A673 (cell line): Measurements from ENCODE around the gene ZYG11A. TPM values are rescaled to one million over a fixed set of nuclear protein-coding genes. Genes with fewer than 3 reads are reported as not detected.
"Not testable (repeated sequence)": the region's sequence is repeated elsewhere in the genome, so short reads cannot be mapped to it uniquely, and the experiment has no call there.

Experiments used
- BruUV-seq: library from RNA; stranded (reverse); fragments of 400-500 nt; replicated peaks from 2 replicates; lab custom pipeline; 2021; lab: Mats Ljungman, UMichigan
- CTCF ChIA-PET: fragments of 300-600 bp; sonication (Branson Sonifier 250); formaldehyde crosslinking; loops from one replicate; lab custom pipeline; 2022; ENCODE audit warnings: antibody characterized with exemption; lab: Charles Lee
- POLR2A ChIA-PET: fragments of 300-600 bp; sonication (Branson Sonifier 250); formaldehyde crosslinking; loops from one replicate; lab custom pipeline; 2022; ENCODE audit warnings: antibody characterized with exemption; ENCODE audit not compliant: low non-redundant PET; lab: Charles Lee
- DNase-seq: peaks from one replicate; pipeline ENCODE4 v3.0.0-alpha.2; 2015; ENCODE audit warnings: low spot score
- H3K27ac ChIP-seq: fragments of 200-600 bp; sonication (generic); 2 replicates; pipeline ENCODE4 v1.5.1; 2016; ENCODE audit warnings: mixed run types, low read depth, mild to moderate bottlenecking, mixed read lengths, antibody characterized with exemption, low read length; ENCODE audit not compliant: poor library complexity, severe bottlenecking
- H3K27me3 ChIP-seq: fragments of 200-600 bp; sonication (generic); replicated peaks from 2 replicates; pipeline ENCODE4 v1.6.1; 2017; ENCODE audit warnings: mixed run types, low read depth, mild to moderate bottlenecking, mixed read lengths, antibody characterized with exemption, low read length; ENCODE audit not compliant: insufficient read depth, poor library complexity
- H3K36me3 ChIP-seq: fragments of 200-600 bp; sonication (generic); 2 replicates; pipeline ENCODE4 v1.6.1; 2016; ENCODE audit warnings: mixed run types, mild to moderate bottlenecking, mixed read lengths, antibody characterized with exemption, low read length; ENCODE audit not compliant: insufficient read depth, poor library complexity, severe bottlenecking
- H3K4me1 ChIP-seq: fragments of 200-600 bp; sonication (generic); 2 replicates; pipeline ENCODE4 v1.6.1; 2017; ENCODE audit warnings: mixed run types, mild to moderate bottlenecking, mixed read lengths, antibody characterized with exemption, low read length; ENCODE audit not compliant: insufficient read depth, poor library complexity, severe bottlenecking
- H3K4me3 ChIP-seq: fragments of 200-600 bp; sonication (generic); 2 replicates; pipeline ENCODE4 v1.5.1; 2016; ENCODE audit warnings: low read depth, mixed run types, mild to moderate bottlenecking, mixed read lengths, low read length; ENCODE audit not compliant: poor library complexity, severe bottlenecking
- H3K9me3 ChIP-seq: fragments of 200-600 bp; sonication (generic); 2 replicates; pipeline ENCODE4 v1.6.1; 2016; ENCODE audit warnings: mixed run types, low read depth, mild to moderate bottlenecking, mixed read lengths, antibody characterized with exemption, low read length; ENCODE audit not compliant: poor library complexity, severe bottlenecking
- CTCF ChIP-seq: fragments of 300-800, 200-600 bp; sonication (generic); conservative IDR thresholded peaks from 2 replicates; pipeline ENCODE4 v1.5.1; 2017; ENCODE audit warnings: low read depth, mild to moderate bottlenecking, antibody characterized with exemption, low read length, moderate library complexity, mixed read lengths
- EZH2 ChIP-seq: fragments of 200-600 bp; sonication (generic); IDR thresholded peaks from 2 replicates; pipeline ENCODE4 v1.6.1; 2017; ENCODE audit warnings: borderline replicate concordance, low read depth, mild to moderate bottlenecking, mixed read lengths, antibody characterized with exemption, low read length; ENCODE audit not compliant: poor library complexity, severe bottlenecking
- intact Hi-C: fragments of 100-400 bp; cut with micrococcal nuclease; formaldehyde crosslinking; loops from one replicate; pipeline ENCODE4 v1.10.0; 2022; ENCODE audit not compliant: unreplicated experiment
- total RNA-seq: library from RNA; stranded (reverse); gene quantifications from 2 replicates; pipeline ENCODE4 v1.2.3, GENCODE V29; 2021

Gene ZYG11A
- total RNA-seq, 1 experiment from 2014 or later: 0.17 TPM

- H3K27ac ChIP-seq: no peak overlapping the region
- no TSS peak for BruUV-seq
- H3K4me3 ChIP-seq: no peak overlapping the region
- H3K27me3 ChIP-seq: no peaks in the 10 kb centered on the region
- no peak for TF ChIP-seq EZH2
- TF ChIP-seq CTCF: peak; percentile 55
- intact Hi-C loops: no loop called here
- no peaks in the 10 kb centered on the region for H3K4me1 ChIP-seq
- DNase-seq: peak; percentile 33
- CTCF ChIA-PET: interaction anchor here (0.7 kb wide), 1 partner anchor 309 kb away, joined by 6 read pairs; no protein-coding TSS in a partner anchor
- POLR2A ChIA-PET: interaction anchor here (0.5 kb wide), 1 partner anchor 26 kb away, joined by 6 read pairs; no protein-coding TSS in a partner anchor
- no peaks in the 10 kb centered on the region for H3K9me3 ChIP-seq
- no peaks in the 10 kb centered on the region for H3K36me3 ChIP-seq
These were observed 16.7 kb upstream of the ZYG11A start for GRCh38 chr1:52825868-52826267.

GRCh38 chr1:52834798-52835197 is 7.8 kb upstream of the ZYG11A start:
- ChIA-PET CTCF (no interaction called here), POLR2A (no interaction called here)
- Histone ChIP-seq H3K27me3 (no peaks in the 10 kb centered on the region), H3K27ac (no peak overlapping the region), H3K4me1 (no peaks in the 10 kb centered on the region), H3K9me3 (no peaks in the 10 kb centered on the region), H3K4me3 (no peak overlapping the region), H3K36me3 (no peaks in the 10 kb centered on the region)
- no TSS peak for BruUV-seq
- intact Hi-C loops: no loop called here
- TF ChIP-seq EZH2 (no peak), CTCF (no peak)
- no peak for DNase-seq

GRCh38 chr1:52836035-52836434 is 6.5 kb upstream of the ZYG11A start:
- Histone ChIP-seq H3K4me3 (no peak overlapping the region), H3K27ac (no peak overlapping the region), H3K4me1 (no peaks in the 10 kb centered on the region), H3K9me3 (no peaks in the 10 kb centered on the region), H3K36me3 (no peaks in the 10 kb centered on the region), H3K27me3 (no peaks in the 10 kb centered on the region)
- no peak for DNase-seq
- intact Hi-C loops: no loop called here
- ChIA-PET CTCF (no interaction called here), POLR2A (interaction anchor here (0.6 kb wide), 1 partner anchor 20 kb away, joined by 8 read pairs; no protein-coding TSS in a partner anchor)
- BruUV-seq: no TSS peak
- no peak for TF ChIP-seq CTCF
- no peak for TF ChIP-seq EZH2

GRCh38 chr1:52839175-52839574 is 3.4 kb upstream of the ZYG11A start:
- CTCF ChIA-PET, intact Hi-C loops, H3K4me1 ChIP-seq, DNase-seq, BruUV-seq, H3K36me3 ChIP-seq, H3K9me3 ChIP-seq, H3K27ac ChIP-seq, POLR2A ChIA-PET, H3K4me3 ChIP-seq: not testable (repeated sequence)
- H3K27me3 ChIP-seq: peaks cover 13% of the 10 kb centered on the region

- intact Hi-C loops: loop anchor here (10.0 kb wide), 1 partner anchor 340 kb away; no protein-coding TSS in a partner anchor
- CTCF ChIA-PET, H3K4me3 ChIP-seq, H3K9me3 ChIP-seq, H3K27ac ChIP-seq, DNase-seq, H3K36me3 ChIP-seq, POLR2A ChIA-PET, BruUV-seq, H3K4me1 ChIP-seq: not testable (repeated sequence)
- peaks cover 13% of the 10 kb centered on the region for H3K27me3 ChIP-seq
These were observed 2.6 kb downstream of the ZYG11A start for GRCh38 chr1:52845119-52845518.
